H9 (cell line): ENCODE results near the gene COX11. TPM values are rescaled to one million over a fixed set of nuclear protein-coding genes. Genes with fewer than 3 reads are reported as not detected.

Experiments
- DNase-seq: peaks from one replicate; pipeline ENCODE4 v3.0.0-alpha.2; 2017
- H2AFZ ChIP-seq: one replicate; pipeline ENCODE4 v1.6.1; 2013; ENCODE audit warnings: mild to moderate bottlenecking, low read length, control low read depth, moderate library complexity
- H2AK5ac ChIP-seq: 2 replicates; pipeline ENCODE4 v1.6.1; 2013; ENCODE audit warnings: low read length, control low read depth, mixed read lengths; ENCODE audit not compliant: insufficient read length
- H2BK120ac ChIP-seq: one replicate; pipeline ENCODE4 v1.6.1; 2013; ENCODE audit warnings: low read depth, mild to moderate bottlenecking, low read length, control low read depth, inconsistent platforms; ENCODE audit not compliant: poor library complexity, severe bottlenecking
- H2BK12ac ChIP-seq: 2 replicates; pipeline ENCODE4 v1.6.1; 2013; ENCODE audit warnings: low read length, control low read depth, mixed read lengths, low read depth; ENCODE audit not compliant: insufficient read length
- H2BK15ac ChIP-seq: 2 replicates; pipeline ENCODE4 v1.6.1; 2013; ENCODE audit warnings: low read depth, low read length, control low read depth
- H2BK20ac ChIP-seq: one replicate; pipeline ENCODE4 v1.6.1; 2013; ENCODE audit warnings: low read depth, mild to moderate bottlenecking, low read length, control low read depth, inconsistent platforms; ENCODE audit not compliant: poor library complexity, severe bottlenecking
- H2BK5ac ChIP-seq: 2 replicates; pipeline ENCODE4 v1.6.1; 2013; ENCODE audit warnings: low read length, control low read depth, mixed read lengths; ENCODE audit not compliant: insufficient read length
- H3K14ac ChIP-seq: 2 replicates; pipeline ENCODE4 v1.6.1; 2013; ENCODE audit warnings: low read length, control low read depth; ENCODE audit not compliant: insufficient read depth
- H3K18ac ChIP-seq: 2 replicates; pipeline ENCODE4 v1.6.1; 2013; ENCODE audit warnings: low read depth, mild to moderate bottlenecking, mixed read lengths, low read length, control low read depth; ENCODE audit not compliant: insufficient read length
- H3K23ac ChIP-seq: 2 replicates; pipeline ENCODE4 v1.6.1; 2013; ENCODE audit warnings: low read length, control low read depth, mixed read lengths, low read depth; ENCODE audit not compliant: insufficient read length
- H3K23me2 ChIP-seq: 2 replicates; pipeline ENCODE4 v1.6.1; 2013; ENCODE audit warnings: low read depth, mild to moderate bottlenecking, mixed read lengths, low read length, control low read depth; ENCODE audit not compliant: insufficient read length, poor library complexity, severe bottlenecking
- H3K27ac ChIP-seq: 2 replicates; pipeline ENCODE4 v1.5.1; 2013; ENCODE audit warnings: low read length, control low read depth, mixed read lengths, low read depth; ENCODE audit not compliant: insufficient read length
- H3K27me3 ChIP-seq: 2 replicates; pipeline ENCODE4 v1.6.1; 2013; ENCODE audit warnings: low read length, control low read depth, inconsistent platforms; ENCODE audit not compliant: insufficient read depth
- H3K4ac ChIP-seq: 2 replicates; pipeline ENCODE4 v1.6.1; 2013; ENCODE audit warnings: low read depth, mild to moderate bottlenecking, control low read depth, inconsistent platforms, low read length, moderate library complexity
- H3K4me1 ChIP-seq: 2 replicates; pipeline ENCODE4 v1.6.1; 2013; ENCODE audit warnings: low read length, control low read depth, inconsistent platforms; ENCODE audit not compliant: insufficient read depth
- H3K4me2 ChIP-seq: 2 replicates; pipeline ENCODE4 v1.6.1; 2013; ENCODE audit warnings: low read length, control low read depth, mixed read lengths; ENCODE audit not compliant: insufficient read length, insufficient read depth
- H3K56ac ChIP-seq: 2 replicates; pipeline ENCODE4 v1.6.1; 2013; ENCODE audit warnings: low read depth, mild to moderate bottlenecking, mixed read lengths, low read length, control low read depth; ENCODE audit not compliant: insufficient read length
- H3K79me1 ChIP-seq: 2 replicates; pipeline ENCODE4 v1.6.1; 2013; ENCODE audit warnings: low read depth, mild to moderate bottlenecking, moderate library complexity, low read length, control low read depth, inconsistent platforms; ENCODE audit not compliant: insufficient read depth, poor library complexity, severe bottlenecking
- H3K79me2 ChIP-seq: 2 replicates; pipeline ENCODE4 v1.6.1; 2013; ENCODE audit warnings: low read length, control low read depth, inconsistent platforms; ENCODE audit not compliant: insufficient read depth
- H3K9ac ChIP-seq: 2 replicates; pipeline ENCODE4 v1.6.1; 2013; ENCODE audit warnings: low read length, control low read depth, mixed read lengths; ENCODE audit not compliant: insufficient read length; ENCODE audit errors: extremely low read depth
- H3K9me3 ChIP-seq: one replicate; pipeline ENCODE4 v1.6.1; 2013; ENCODE audit warnings: low read depth, low read length, inconsistent platforms; ENCODE audit not compliant: control insufficient read depth
- H3T11ph ChIP-seq: one replicate; pipeline ENCODE4 v1.6.1; 2013; ENCODE audit warnings: mild to moderate bottlenecking, low read length, control low read depth, inconsistent platforms
- H4K20me1 ChIP-seq: one replicate; pipeline ENCODE4 v1.6.1; 2013; ENCODE audit not compliant: control insufficient read depth, insufficient read length, insufficient read depth
- H4K5ac ChIP-seq: 2 replicates; pipeline ENCODE4 v1.6.1; 2013; ENCODE audit warnings: low read depth, mild to moderate bottlenecking, mixed read lengths, low read length, control low read depth; ENCODE audit not compliant: insufficient read length
- H4K8ac ChIP-seq: replicated peaks from 2 replicates; pipeline ENCODE4 v1.6.1; 2013; ENCODE audit warnings: low read length, control low read depth, mixed read lengths, low read depth; ENCODE audit not compliant: insufficient read length
- H4K91ac ChIP-seq: 2 replicates; pipeline ENCODE4 v1.6.1; 2013; ENCODE audit warnings: low read depth, mild to moderate bottlenecking, moderate library complexity, mixed read lengths, low read length, control low read depth; ENCODE audit not compliant: insufficient read length
- H3K27ac Mint-ChIP-seq, 3 experiments: 2 replicates in 2 of 3; 3 replicates in 1 of 3; pipeline ENCODE4 v1.8.0; 2020 to 2021; ENCODE audit warnings: mixed read lengths in 3 of 3, mild to moderate bottlenecking in 1 of 3, moderate library complexity in 1 of 3
- H3K27me3 Mint-ChIP-seq: 2 replicates; pipeline ENCODE4 v1.8.0; 2021; ENCODE audit warnings: low read depth, mild to moderate bottlenecking, moderate library complexity, mixed read lengths
- H3K36me3 Mint-ChIP-seq, 3 experiments: 2 replicates in 2 of 3; 3 replicates in 1 of 3; pipeline ENCODE4 v1.8.0; 2020 to 2021; ENCODE audit warnings: low read depth in 3 of 3, mixed read lengths in 3 of 3; ENCODE audit not compliant: insufficient read depth in 1 of 3
- H3K4me1 Mint-ChIP-seq, 2 experiments: 2 replicates each; pipeline ENCODE4 v1.8.0; 2020; ENCODE audit warnings: mixed read lengths in 2 of 2
- H3K4me3 Mint-ChIP-seq, 2 experiments: 2 replicates in 1 of 2; 3 replicates in 1 of 2; pipeline ENCODE4 v1.8.0; 2020 to 2021; ENCODE audit warnings: mild to moderate bottlenecking in 2 of 2, mixed read lengths in 2 of 2, moderate library complexity in 1 of 2
- H3K9me3 Mint-ChIP-seq, 2 experiments: 2 replicates in 1 of 2; 3 replicates in 1 of 2; pipeline ENCODE4 v1.8.0; 2020; ENCODE audit warnings: mild to moderate bottlenecking in 2 of 2, mixed read lengths in 2 of 2, moderate library complexity in 1 of 2
- CTCF ChIP-seq: fragments of 200-600 bp; sonication (generic); conservative IDR thresholded peaks from 3 replicates; pipeline ENCODE4 v1.8.0; 2021; ENCODE audit warnings: antibody characterized with exemption, mild to moderate bottlenecking
- WGBS: extraction: QIAGEN DNeasy Blood & Tissue Kit; methylation state at CpG from one replicate; pipeline ENCODE4 v1.1.7; 2013; ENCODE audit warnings: missing lambda C conversion rate, low lambda C conversion rate, mixed read lengths; ENCODE audit not compliant: insufficient read length; ENCODE audit errors: extremely low coverage; 5-methylcytosine and 5-hydroxymethylcytosine counted together
- total RNA-seq: library from RNA; stranded (reverse); gene quantifications from 2 replicates; pipeline ENCODE4 v1.2.1, GENCODE V29; 2021

Gene COX11
- total RNA-seq, 1 experiment from 2014 or later, result 76.1 TPM

DNA sequence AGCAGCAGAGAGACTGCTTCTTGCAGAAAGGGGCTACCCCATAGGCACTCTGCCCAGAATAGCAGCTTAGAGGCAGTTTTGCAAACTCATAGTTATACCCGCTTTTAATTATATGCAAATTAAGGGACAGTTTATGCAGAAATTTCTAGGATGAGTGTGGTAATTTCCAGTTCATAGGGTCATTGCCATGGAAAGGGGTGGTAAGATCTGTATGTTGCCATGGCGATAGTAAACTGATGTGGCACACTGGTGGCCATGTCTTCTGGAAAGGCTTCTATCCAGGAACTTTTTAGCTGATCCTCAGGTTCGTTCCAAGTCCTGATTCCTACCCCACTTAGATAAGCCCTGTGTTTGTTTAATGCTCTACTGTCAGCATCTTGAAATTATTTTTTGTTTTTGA lies 6.3 kb upstream of the COX11 start:
- Histone ChIP-seq H3K9me3 (no peaks in the 10 kb centered on the region), H3T11ph (no peak overlapping the region)

More for the DNA sequence above, 6.3 kb upstream of the COX11 start:
- Mint-ChIP-seq H3K9me3 (peaks cover 6 to 18% of the 10 kb centered on the region in 2 experiments), H3K4me3 (no peak overlapping the region), H3K4me1 (peaks cover 0 to 2% of the 10 kb centered on the region in 2 experiments; a peak in 1 of 4 replicates), H3K36me3 (peaks cover 11 to 23% (median 18%) of the 10 kb centered on the region in 3 experiments), H3K27me3 (no peaks in the 10 kb centered on the region), H3K27ac (no peak overlapping the region)
- H3K4me2 ChIP-seq, result no peak overlapping the region
- H3K9ac ChIP-seq, result no peak overlapping the region
- no peak overlapping the region for H2BK20ac ChIP-seq
- H3K4me1 ChIP-seq, result no peaks in the 10 kb centered on the region
- no peaks in the 10 kb centered on the region for H3K23me2 ChIP-seq
- no peaks in the 10 kb centered on the region for H3K79me1 ChIP-seq
- no peak overlapping the region for H4K91ac ChIP-seq
- no CpG with 5 or more reads among the region's 3 CpGs for WGBS
- H3K56ac ChIP-seq, result no peak overlapping the region
- no peak overlapping the region for H3K27ac ChIP-seq
- H2AK5ac ChIP-seq, result no peak overlapping the region
- no peak overlapping the region for H2BK12ac ChIP-seq
- no peak for TF ChIP-seq CTCF
- H4K8ac ChIP-seq, result no peak overlapping the region
- H2AFZ ChIP-seq, result no peak overlapping the region
- no peaks in the 10 kb centered on the region for H3K27me3 ChIP-seq
- no peak overlapping the region for H2BK15ac ChIP-seq
- no peak overlapping the region for H3K4ac ChIP-seq
- H3K23ac ChIP-seq, result no peak overlapping the region
- no peak for DNase-seq
- no peak overlapping the region for H2BK5ac ChIP-seq
- H4K5ac ChIP-seq, result no peak overlapping the region
- H3K14ac ChIP-seq, result no peak overlapping the region
- peaks cover 8% of the 10 kb centered on the region; the same call in 1 of the 2 replicates for H3K79me2 ChIP-seq
- H2BK120ac ChIP-seq, result no peak overlapping the region
- no peak overlapping the region for H3K18ac ChIP-seq
- H4K20me1 ChIP-seq, result no peaks in the 10 kb centered on the region
